NAMALWA (cell line): Measurements from ENCODE around the gene ZNF862.
A peak's percentile ranks its signal among the peaks of the same experiment; 100 is the strongest.
"Not testable (repeated sequence)": the region's sequence is repeated elsewhere in the genome, so short reads cannot be mapped to it uniquely, and the experiment has no call there.

ENCODE experiments used
- DNase-seq: peaks from one replicate; pipeline ENCODE4 v3.0.0-alpha.2; 2015; ENCODE audit warnings: low spot score

The ZNF862 gene

GRCh38 chr7:149880638-149881311 is 42.6 kb downstream of the ZNF862 start:
- no peak for DNase-seq

GRCh38 chr7:149881328-149882247 is 43.4 kb downstream of the ZNF862 start:
- DNase-seq = no peak

- DNase-seq = no peak
Measured at GRCh38 chr7:149882248-149883047, 44.3 kb downstream of the ZNF862 start.

DNA sequence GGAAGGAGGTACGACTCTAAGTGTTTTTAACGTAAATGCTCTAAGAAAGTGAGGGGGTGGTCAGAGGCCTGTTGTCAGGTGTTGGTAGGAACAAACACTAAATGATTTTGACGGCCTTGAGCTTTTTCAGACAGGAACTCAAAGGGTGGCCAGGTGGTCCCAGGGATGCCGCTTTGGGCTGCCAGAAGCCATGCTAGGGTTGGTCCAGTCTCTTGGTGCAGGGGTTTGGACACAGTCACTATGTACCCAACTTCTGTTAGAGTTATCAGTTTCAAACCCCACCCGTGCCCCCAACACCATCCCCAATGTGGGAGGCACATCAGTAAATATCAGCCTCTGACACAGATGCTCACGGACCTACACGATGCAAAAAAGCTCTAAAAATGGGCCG is 44.9 kb downstream of the ZNF862 start:
- no peak for DNase-seq

DNA sequence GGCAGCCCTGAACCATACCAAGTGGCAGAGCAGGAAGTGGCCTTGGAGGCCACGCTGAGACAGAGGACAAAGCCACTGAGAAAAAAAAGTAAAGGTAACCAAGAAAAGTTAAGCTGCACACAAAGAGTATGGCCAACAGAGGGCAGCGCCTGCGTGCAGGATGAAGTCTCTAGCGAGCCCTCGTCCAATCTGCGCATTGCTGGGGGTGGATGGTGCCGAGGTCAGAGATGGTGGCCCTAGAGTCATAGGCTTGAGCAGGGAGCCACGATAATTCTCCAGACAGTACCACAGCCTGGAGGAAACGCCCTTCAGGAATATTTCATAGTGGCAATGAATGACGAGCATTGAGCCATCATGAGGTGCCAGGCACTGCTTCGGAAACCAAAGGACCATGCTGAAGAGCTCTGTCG is 45.3 kb downstream of the ZNF862 start:
- peak; percentile 77 for DNase-seq

DNA sequence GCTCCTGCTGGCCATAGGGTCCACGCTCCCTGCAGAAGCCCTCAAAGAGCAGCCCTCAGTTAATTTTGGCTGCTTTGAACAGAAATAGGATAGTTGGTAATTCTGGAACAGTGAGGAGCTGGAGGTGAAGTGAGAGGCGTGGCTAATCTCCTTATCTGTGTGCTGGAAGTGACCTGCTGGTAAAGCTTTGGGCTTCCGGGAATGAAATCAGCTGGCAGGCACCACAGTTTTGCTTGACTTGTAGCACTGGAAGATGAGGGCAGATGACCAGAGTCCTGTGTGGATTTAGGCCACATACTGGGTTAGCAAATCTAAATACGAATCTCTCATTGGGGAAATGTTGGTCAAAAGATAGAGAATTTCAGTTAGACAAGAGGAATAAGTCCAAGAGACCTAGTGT is 45.8 kb downstream of the ZNF862 start:
- DNase-seq = no peak

- DNase-seq = no peak
Measured at GRCh38 chr7:149884541-149884940, 46.4 kb downstream of the ZNF862 start.

DNA sequence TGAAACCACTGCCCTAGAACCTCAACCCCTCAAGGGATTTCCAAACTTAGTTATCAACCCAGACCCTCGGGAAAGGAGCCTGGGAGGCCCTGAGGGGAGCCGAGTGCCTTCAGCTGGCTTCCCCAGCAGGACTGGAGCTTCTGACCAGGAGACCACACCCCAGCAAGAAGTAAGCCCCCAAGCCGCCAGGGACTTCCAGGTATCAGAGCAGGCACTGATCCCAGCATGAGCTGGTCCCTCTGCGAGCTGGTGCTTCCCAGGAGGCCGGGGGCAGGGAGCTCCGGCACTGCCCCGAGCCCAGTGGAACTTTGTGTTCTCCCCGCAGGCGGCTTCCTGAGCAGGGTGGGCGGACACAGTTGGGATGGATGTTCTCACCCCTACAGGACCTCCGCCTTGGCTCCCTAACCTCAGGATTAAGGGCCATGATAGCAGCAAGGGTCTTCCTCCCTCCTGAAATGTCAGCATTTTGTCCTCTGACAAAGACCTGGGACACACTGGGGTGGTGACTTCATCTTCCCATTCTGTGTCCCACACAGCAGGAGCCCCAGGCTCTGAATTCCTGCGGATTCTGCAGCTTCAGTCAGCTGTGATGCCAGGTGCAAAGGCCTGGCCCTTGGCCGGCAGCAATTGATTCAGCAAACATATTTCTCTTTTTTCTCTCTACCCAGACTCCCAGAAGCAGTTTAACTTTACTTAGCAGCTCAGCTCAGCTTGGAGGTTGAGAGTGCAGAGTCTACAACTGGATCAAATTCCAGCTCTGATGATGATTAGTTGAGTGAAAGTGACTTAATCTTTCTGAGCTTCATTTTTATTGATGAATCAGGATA is 47.2 kb downstream of the ZNF862 start:
- DNase-seq = no peak

DNA sequence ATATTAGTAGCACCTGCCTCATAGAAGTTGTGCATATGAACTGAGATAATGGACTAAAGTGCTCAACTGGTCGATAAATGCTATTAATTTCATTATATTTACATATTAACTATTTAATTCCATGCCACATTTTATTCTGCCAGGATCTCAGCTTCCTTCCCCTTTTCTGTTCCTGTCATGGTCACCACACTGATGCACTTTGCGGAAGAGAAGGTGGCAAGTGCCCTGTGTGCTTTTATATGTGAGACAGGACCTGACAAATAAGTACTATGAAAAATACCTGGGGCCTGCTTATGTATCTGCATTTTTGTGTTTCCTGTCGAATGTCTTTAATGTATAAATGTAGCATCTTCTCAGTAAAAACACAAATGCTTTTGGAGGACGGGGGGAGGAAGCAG is 47.8 kb downstream of the ZNF862 start:
- no peak for DNase-seq

GRCh38 chr7:149887311-149887710 is 49.1 kb downstream of the ZNF862 start:
- no peak for DNase-seq

GRCh38 chr7:149890715-149891114 is 52.5 kb downstream of the ZNF862 start:
- not testable (repeated sequence) for DNase-seq

GRCh38 chr7:149894957-149895356 is 56.8 kb downstream of the ZNF862 start:
- not testable (repeated sequence) for DNase-seq

- DNase-seq = not testable (repeated sequence)
Measured at GRCh38 chr7:149907776-149908376, 69.7 kb downstream of the ZNF862 start.

- not testable (repeated sequence) for DNase-seq
Measured at GRCh38 chr7:149910219-149910618, 72.0 kb downstream of the ZNF862 start.

DNA sequence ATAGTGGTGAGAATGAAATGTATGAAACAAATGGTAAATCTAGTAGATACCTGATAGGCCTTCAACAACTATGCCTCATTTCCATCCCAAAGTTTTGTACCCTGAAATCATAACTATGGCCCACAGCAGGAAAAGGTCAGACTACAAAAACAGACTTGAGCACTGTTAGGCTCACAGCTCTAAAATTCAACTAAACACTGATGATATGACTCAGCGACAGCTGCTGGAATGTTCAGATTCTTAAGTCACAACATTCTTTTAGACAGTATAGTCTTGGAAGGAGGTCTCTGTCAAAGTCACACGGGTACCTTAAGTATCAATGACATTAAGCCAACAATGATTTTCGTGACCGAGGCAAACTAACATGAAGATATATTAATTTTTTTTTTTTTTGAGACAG is 74.0 kb downstream of the ZNF862 start:
- DNase-seq = not testable (repeated sequence)
